Smooth muscle cell (in vitro differentiated cells): ENCODE measurements around the gene CIB4. TPM values are rescaled to one million over a fixed set of nuclear protein-coding genes. Genes with fewer than 3 reads are reported as not detected.

ENCODE experiments used
- DNase-seq: peaks from one replicate; lab custom pipeline; 2025; ENCODE audit not compliant: unreplicated experiment; lab: John Stamatoyannopoulos, UW
- H2AFZ ChIP-seq: fragments of 200-600 bp; sonication (generic); 2 replicates; pipeline ENCODE4 v1.6.0; 2016; ENCODE audit warnings: antibody characterized with exemption, low read depth, mild to moderate bottlenecking
- H3F3A ChIP-seq: fragments of 200-600 bp; sonication (generic); 2 replicates; pipeline ENCODE4 v1.6.0; 2017; ENCODE audit warnings: antibody characterized with exemption, low read depth
- H3K27ac ChIP-seq: fragments of 200-600 bp; sonication (generic); 2 replicates; pipeline ENCODE4 v1.5.1; 2016; ENCODE audit warnings: low read depth, mild to moderate bottlenecking
- H3K27me3 ChIP-seq: fragments of 200-600 bp; sonication (generic); 2 replicates; pipeline ENCODE4 v1.6.1; 2016; ENCODE audit warnings: low read depth, mild to moderate bottlenecking
- H3K36me3 ChIP-seq: fragments of 200-600 bp; sonication (generic); 2 replicates; pipeline ENCODE4 v1.5.1; 2016; ENCODE audit warnings: low read depth
- H3K4me1 ChIP-seq: fragments of 200-600 bp; sonication (generic); 2 replicates; pipeline ENCODE4 v1.5.1; 2016; ENCODE audit warnings: low read depth
- H3K4me2 ChIP-seq: fragments of 200-600 bp; sonication (generic); 2 replicates; pipeline ENCODE4 v1.6.0; 2016; ENCODE audit warnings: mild to moderate bottlenecking
- H3K4me3 ChIP-seq: fragments of 200-600 bp; sonication (generic); 2 replicates; pipeline ENCODE4 v1.5.1; 2016; ENCODE audit warnings: mild to moderate bottlenecking
- H3K79me2 ChIP-seq: fragments of 200-600 bp; sonication (generic); 2 replicates; pipeline ENCODE4 v1.6.0; 2016; ENCODE audit warnings: low read depth, mild to moderate bottlenecking
- H3K9ac ChIP-seq: fragments of 200-600 bp; sonication (generic); 2 replicates; pipeline ENCODE4 v1.6.0; 2016; ENCODE audit warnings: low read depth
- H3K9me3 ChIP-seq: fragments of 200-600 bp; sonication (generic); replicated peaks from 2 replicates; pipeline ENCODE4 v1.5.1; 2016; ENCODE audit warnings: low read depth
- H4K20me1 ChIP-seq: fragments of 200-600 bp; sonication (generic); 2 replicates; pipeline ENCODE4 v1.6.0; 2016; ENCODE audit warnings: low read depth
- CTCF ChIP-seq: fragments of 200-600 bp; sonication (generic); IDR thresholded peaks from 2 replicates; pipeline ENCODE4 v1.5.1; 2017; ENCODE audit warnings: borderline replicate concordance, mild to moderate bottlenecking, antibody characterized with exemption; ENCODE audit not compliant: insufficient read depth, poor library complexity, severe bottlenecking
- WGBS: methylation state at CpG from one replicate; pipeline ENCODE4 v1.1.7; 2016; ENCODE audit warnings: low lambda C conversion rate; 5-methylcytosine and 5-hydroxymethylcytosine counted together
- polyA plus RNA-seq: library from polyadenylated mRNA; unstranded; fragments of >200 nt; fragmentation: Nextera tagmentation; extraction: Ambion mirVana; gene quantifications from 2 replicates; pipeline ENCODE4 v1.2.1, GENCODE V29; 2016
- total RNA-seq: library from RNA; depleted of rRNA; stranded (reverse); fragments of >200 nt; gene quantifications from 2 replicates; pipeline ENCODE4 v1.2.3, GENCODE V29; 2014

Gene CIB4
- total and polyA plus RNA-seq, 2 experiments from 2014 or later, result not detected

- Histone ChIP-seq H3K4me1 (no peaks in the 10 kb centered on the region), H3K79me2 (no peaks in the 10 kb centered on the region), H2AFZ (no peak overlapping the region), H3K4me3 (no peak overlapping the region), H3K36me3 (no peaks in the 10 kb centered on the region), H3K9ac (no peak overlapping the region), H3K27ac (no peak overlapping the region), H4K20me1 (no peaks in the 10 kb centered on the region), H3K9me3 (no peaks in the 10 kb centered on the region), H3K27me3 (no peaks in the 10 kb centered on the region), H3F3A (no peaks in the 10 kb centered on the region), H3K4me2 (no peak overlapping the region)
- WGBS, result 71% methylated on average over 10 of the region's 10 CpGs
- TF ChIP-seq CTCF, result no peak
- DNase-seq, result no peak
Measured at GRCh38 chr2:26629751-26630150, 11.4 kb downstream of the CIB4 start.

- no peaks in the 10 kb centered on the region for H3K36me3 ChIP-seq
- no peaks in the 10 kb centered on the region for H3K9me3 ChIP-seq
- no peak overlapping the region for H3K4me3 ChIP-seq
- no peaks in the 10 kb centered on the region for H3F3A ChIP-seq
- no peak overlapping the region for H3K27ac ChIP-seq
- H3K4me2 ChIP-seq, result no peak overlapping the region
- TF ChIP-seq CTCF, result no peak
- H3K79me2 ChIP-seq, result no peaks in the 10 kb centered on the region
- no peak overlapping the region for H3K9ac ChIP-seq
- DNase-seq, result no peak
- H4K20me1 ChIP-seq, result no peaks in the 10 kb centered on the region
- H3K27me3 ChIP-seq, result no peaks in the 10 kb centered on the region
- WGBS, result 96% methylated on average over 5 of the region's 5 CpGs
- H3K4me1 ChIP-seq, result peaks cover under 1% of the 10 kb centered on the region
- H2AFZ ChIP-seq, result no peak overlapping the region
Measured at GRCh38 chr2:26629346-26629630, 11.9 kb downstream of the CIB4 start.

- no peak for TF ChIP-seq CTCF
- 95% methylated on average over 9 of the region's 9 CpGs for WGBS
- Histone ChIP-seq H2AFZ (no peak overlapping the region), H3K4me1 (peaks cover 6% of the 10 kb centered on the region), H3K4me2 (no peak overlapping the region), H3F3A (no peaks in the 10 kb centered on the region), H3K27me3 (no peaks in the 10 kb centered on the region), H3K4me3 (no peak overlapping the region), H3K36me3 (no peaks in the 10 kb centered on the region), H3K9ac (no peak overlapping the region), H3K9me3 (no peaks in the 10 kb centered on the region), H3K27ac (no peak overlapping the region), H3K79me2 (no peaks in the 10 kb centered on the region), H4K20me1 (no peaks in the 10 kb centered on the region)
- no peak for DNase-seq
Measured at GRCh38 chr2:26628561-26629345, 12.4 kb downstream of the CIB4 start.
